ENCODE results near the gene FBH1. TPM values are rescaled to one million over a fixed set of nuclear protein-coding genes. Genes with fewer than 3 reads are reported as not detected.
"Not testable (repeated sequence)": the region's sequence is repeated elsewhere in the genome, so short reads cannot be mapped to it uniquely, and the experiment has no call there.

The FBH1 gene
- total RNA-seq, 1 donor from 2014 or later, result 35.3 TPM

DNA sequence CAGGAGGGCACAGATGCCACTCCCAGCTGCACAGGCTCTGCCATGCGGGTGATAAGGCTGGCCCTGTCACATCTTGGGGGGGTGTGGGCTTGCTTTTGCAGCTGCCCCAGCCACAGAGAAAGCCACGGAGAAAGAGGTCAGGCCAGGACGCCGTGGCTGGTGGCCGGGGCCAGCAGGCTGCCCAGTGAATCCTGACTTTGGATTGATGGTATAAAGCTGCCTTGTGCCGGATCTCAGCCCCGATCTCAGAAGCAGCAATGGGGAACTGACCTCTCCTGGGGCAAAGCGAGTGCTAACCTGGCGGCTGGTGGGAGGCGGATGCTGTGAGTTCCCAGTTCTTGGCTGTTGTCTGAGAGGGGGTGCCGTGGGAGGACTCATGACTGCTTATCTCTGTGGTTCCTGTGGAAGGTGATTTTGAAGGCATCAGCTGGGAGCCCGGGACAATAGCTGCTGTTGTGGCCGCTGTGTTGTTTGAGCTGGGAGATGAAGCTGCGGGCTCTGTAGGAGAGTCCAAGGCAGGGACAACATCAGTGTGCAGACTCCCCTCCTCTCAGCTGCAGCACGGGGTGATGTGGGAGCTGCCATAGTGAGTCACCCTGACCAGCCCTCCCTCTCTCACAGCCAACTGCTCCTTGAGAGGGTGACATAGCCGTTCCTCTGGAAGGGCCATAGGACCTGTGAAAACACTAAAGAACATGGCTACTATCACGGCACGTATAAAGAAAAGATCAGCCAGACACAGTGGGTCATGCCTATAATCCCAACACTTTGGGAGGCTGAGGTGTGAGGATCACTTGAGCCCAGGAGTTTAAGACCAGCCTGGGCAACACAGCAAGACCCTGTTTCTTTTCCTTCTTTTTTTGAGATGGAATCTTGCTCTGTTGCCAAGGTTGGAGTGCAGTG is 70.3 kb downstream of the FBH1 start:
- ATAC-seq, result no peak

DNA sequence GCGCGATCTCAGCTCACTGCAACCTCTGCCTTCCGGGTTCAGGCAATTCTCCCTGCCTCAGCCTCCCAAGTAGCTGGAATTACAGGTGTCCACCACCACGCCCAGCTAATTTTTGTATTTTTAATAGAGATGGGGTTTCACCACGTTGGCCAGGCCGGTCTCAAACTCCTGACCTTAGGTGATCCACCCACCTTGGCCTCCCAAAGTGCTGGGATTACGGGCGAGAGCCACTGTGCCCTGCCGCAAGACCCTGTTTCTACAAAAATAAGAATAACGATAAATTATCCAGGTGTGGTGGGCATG is 70.9 kb downstream of the FBH1 start:
- not testable (repeated sequence) for ATAC-seq

DNA sequence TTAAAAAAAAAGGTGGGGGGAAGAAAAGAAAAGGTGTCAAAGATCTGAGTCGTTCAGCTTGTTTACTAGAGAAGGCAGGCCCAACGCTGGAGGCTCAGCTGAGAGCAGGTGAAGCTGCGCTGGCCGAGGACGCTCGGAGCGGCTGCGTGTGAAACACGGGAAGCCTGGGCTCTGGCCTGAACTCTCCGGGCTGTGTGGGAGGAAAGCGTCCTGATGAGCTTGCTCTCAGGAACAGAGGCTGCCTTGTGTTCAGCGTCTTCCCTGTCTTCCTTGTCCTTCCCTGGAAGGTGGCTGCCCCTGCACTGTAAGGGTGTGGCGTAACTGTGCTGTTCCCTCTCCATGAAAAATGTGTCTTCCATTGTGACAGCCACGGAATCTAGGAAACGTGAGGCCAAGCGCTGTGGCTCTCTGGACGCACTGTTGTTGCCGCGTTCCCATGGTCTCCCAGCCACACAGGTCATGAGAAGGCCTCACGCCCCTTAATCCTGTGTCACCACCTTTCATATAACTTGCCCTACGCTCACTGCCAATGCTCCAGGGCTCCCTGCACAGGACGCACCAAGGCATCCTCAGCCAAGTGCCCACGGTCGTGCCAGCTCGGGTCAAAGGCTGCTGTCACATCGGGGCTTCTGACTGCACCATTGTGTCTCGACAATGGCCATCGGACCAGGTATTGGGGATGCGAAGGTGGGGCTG is 71.5 kb downstream of the FBH1 start:
- no peak for ATAC-seq

DNA sequence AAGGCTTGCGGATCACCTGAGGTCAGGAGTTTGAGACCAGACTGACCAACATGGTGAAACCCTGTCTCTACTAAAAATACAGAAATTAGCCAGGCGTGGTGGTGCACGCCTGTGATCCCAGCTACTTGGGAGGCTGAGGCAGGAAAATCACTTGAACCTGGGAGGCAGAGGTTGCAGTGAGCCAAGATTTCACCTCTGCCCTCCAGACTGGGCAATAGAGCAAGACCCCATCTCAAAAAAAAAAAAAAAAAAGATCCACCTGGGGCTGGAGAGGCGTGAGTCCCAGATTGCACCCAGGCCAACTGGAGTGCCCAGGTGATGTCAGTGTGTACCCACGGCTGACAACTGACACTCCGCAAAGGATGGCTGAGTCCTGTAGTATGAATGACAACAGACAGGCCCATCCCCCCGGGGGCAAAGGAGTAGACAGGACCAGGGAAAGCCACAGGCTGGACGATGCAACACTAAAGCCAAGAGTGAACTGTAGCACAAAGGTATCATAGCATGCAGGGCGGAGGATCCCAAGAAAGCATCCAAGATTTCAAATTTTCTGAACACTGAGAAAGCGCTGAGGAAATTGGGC is 72.4 kb downstream of the FBH1 start:
- not testable (repeated sequence) for ATAC-seq

DNA sequence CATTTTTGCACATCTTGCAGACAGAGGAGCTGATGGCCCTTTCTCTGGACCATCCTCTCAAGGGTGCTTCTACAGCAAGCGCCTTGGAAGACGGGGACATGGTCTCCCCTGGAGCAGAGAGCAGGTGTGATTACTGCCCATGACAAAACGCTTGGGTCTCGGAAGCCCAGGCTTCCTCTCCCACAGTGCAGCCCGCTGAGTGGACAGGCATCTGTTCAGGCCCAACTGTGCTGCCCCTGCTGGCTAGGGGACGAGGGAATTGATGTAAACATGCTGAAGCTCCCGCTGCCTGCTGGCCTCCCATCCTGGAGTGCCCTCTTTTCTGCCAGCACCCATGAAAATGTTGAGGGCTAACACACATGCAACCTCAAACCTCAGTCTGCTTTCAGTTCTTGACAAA is 73.0 kb downstream of the FBH1 start:
- no peak for ATAC-seq

DNA sequence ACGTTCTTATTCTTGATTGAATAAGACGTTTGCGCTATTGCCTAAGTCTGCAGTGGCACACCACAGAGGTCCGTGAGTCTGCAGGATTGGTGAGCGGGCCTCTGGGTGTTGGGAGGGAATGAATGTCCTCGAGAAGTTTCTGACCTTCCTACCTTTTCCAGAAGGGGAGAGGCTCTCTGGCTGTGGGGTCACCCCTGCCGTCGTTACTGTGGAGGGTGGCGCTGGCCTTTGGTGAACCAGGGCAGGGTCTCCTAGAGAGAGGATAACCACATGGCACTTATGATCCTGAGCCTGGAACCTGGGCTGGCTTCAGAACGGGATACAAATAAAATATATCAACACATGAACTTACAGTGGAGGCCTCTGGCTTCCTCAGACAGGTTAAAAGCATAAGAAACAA is 73.5 kb downstream of the FBH1 start:
- ATAC-seq, result no peak

DNA sequence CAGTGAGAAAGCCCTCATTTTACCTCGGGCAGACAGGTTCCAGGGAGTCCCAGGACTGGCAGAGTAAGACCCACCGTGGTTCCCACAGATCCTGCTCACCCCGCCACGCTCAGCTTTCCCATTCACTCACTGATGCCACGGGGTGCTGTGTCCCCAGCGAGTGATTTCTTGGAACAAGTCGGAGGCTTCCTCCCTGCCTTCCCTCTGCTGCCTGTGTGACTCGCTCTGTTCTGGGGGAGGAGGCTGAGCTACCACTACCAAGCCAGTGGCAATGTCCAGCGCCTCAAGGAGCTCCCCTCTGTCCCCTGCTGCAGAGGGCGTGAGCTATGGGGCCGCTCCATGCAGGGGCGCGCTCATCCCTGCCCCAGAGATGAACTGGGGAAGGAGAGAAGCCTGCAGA is 74.7 kb downstream of the FBH1 start:
- ATAC-seq, result no peak

DNA sequence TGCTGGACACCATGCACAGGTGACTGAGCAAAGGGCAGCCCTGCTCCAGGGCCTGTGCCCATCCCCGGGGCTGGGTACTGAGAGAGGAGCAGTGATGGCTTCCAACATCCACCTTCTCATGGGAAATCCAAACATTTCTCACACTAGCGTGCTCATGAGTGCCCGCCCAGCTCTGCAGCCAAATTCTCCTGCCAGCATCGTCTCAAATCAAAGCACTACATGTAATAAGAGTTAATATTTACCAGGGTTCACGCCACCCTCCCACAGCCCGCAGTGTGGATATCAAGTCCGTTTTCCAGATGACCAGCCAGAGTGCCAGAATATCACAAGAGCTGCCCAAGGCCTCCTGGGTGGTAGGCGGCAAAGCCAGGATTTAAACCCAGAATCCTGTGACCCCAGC is 75.2 kb downstream of the FBH1 start:
- no peak for ATAC-seq

DNA sequence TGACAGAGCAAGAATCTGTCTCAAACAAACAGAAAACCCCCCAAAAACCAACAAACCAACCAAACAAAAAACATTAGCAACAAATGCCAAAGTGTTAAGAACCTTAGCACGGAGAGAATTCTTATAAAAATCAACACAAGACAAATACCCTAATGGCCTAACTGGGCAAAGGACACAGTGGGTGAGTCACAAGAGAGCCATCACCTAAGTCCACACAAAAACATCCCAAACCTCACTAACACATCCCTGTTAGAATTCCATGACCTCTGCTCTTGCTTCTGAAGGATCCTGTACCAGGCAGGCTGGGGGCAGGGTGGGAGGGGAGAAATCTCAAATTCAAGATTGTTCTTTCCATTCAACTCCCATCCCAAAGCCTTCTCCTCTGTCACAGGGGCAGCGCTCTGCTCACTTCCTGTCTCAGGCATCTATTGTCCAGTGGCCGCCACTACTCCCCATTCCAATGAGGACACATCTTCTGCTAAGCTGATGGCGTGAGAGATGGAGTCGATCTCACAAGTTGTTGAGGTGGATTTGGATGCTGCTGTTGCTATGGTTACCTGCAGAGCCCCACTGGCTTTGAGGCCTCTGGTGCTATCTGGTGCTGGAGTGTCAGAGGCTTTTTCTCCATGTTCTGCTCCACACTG is 78.1 kb downstream of the FBH1 start:
- ATAC-seq, result no peak

DNA sequence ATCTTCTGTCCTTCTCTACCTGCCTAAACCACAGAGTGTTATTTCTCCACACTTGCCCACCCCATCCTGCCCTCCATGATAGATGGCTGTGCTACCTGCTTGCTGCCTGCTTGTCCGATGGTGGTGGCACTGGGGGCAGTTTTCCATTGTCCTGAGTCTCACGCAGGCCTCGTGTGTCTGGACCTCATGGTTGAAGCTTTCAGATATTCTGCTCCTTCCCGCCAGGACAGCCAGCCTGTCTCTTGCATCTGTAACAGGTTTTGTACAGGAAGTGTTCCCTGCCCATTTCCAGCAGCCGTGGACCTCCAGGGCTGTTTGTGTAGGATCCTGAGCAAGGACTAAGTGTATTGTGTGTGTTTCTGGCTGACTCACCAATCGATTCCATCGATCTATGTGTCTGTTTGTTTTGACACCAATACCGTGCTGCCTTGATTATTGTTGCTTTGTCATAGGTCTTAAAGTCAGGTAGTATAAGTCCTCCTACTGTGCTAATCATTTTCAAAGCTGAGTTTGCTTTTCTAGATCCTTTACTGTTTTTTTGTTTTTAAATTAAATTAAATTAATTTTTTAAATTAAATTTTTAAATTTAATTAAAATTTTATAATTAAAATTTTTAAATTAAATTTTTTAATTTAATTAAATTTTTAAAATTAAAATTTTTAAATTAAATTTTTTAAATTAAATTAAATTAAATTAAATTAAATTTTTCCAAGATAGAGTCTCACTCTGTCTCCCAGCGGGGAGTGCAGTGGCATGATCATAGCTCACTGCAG is 78.8 kb downstream of the FBH1 start:
- no peak for ATAC-seq

DNA sequence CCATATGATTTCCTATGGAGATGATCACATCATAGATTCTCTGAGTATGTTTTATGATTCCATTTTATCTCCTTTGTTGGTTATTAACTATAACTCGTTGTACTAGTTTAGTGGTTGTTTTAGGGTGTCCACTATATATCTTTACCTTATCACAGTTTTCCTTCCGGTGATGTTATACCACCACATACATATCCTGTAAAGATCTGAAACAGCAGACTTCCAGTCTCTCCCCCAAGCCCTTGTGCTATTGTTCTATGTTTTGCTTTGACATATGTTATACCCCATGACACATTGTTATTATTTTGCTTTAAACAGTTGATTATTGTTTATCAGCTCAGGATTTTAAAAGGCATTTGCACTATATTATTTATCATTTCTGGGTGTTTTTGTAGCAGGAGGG is 80.0 kb downstream of the FBH1 start:
- ATAC-seq, result no peak

DNA sequence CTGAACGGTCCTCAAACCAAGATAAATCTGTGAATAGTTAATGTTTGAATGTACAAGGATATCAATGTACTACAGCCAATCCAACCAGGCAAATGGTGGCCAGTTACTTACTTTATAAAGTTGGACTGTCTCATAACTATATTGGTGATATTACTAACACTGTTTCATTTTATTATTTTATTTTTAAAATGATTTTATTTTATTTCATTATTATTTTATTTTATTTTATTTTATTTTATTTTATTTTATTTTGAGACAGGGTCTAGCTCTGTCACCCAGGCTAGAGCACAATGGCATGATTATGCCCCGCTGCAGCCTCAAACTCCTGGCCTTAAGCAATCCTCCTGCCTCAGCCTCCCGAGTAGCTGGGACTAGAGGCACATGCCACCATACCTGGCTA is 80.5 kb downstream of the FBH1 start:
- ATAC-seq, result no peak

DNA sequence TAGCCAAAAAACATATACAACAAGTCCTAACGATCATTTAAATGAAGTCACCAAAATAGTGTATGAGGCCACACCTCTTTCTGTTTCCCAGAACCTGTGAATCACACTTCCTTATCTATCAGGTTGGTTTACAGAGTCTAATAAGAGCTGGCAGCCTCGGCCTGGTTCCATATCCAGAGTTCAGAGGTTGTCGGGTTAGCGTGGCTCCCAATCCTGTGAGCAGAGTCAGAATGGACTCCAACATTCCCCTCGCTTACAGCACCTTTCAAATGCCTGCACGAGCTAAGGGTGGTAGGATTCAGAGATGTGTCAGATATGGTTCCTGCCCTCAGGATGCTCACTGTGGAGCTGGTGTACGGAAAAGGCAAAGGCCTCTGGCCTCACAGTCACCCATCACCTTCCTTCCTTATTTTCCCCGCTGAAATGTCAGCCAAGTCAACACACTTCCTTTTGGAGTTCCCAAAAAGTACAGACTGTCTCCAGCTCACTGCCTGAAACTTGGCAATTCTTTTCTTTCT is 81.3 kb downstream of the FBH1 start:
- peak; percentile 85 for ATAC-seq

DNA sequence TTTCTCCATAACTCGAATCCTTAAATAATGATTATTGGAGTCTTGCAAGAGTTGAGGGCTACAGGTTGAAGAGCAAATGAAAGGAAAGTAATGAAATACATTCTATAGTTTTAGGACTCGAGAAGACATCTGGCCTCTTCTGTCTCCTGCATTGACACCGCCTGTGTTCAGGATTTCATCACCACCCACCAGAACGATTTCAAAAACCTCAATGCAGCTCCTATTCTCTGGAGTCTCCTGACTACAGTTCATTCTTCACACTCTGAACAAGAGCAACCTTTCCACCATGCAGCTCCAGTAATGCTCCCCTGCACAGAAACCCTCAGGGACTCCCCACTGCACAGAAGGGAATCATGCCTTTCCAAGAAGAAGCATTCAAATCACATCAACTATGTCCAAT is 81.8 kb downstream of the FBH1 start:
- no peak for ATAC-seq

DNA sequence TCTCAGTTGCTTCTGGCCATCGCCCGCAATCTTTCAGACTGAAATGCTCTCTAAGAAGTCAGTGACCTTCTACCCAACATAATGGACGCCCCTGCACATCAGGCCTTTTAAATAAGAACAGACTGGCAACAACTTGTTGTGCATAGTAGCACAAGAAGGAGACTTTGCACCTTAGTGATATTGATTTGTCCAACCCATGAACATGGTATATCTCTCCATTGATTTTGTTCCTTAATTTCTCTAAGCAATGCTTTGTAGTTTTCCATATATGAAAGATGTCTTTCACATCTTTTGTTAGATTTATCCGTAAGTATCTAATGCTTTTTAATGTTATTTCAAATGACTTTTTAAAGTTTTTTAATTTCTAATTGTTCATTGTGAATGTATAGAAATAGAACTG is 83.0 kb downstream of the FBH1 start:
- ATAC-seq, result no peak

DNA sequence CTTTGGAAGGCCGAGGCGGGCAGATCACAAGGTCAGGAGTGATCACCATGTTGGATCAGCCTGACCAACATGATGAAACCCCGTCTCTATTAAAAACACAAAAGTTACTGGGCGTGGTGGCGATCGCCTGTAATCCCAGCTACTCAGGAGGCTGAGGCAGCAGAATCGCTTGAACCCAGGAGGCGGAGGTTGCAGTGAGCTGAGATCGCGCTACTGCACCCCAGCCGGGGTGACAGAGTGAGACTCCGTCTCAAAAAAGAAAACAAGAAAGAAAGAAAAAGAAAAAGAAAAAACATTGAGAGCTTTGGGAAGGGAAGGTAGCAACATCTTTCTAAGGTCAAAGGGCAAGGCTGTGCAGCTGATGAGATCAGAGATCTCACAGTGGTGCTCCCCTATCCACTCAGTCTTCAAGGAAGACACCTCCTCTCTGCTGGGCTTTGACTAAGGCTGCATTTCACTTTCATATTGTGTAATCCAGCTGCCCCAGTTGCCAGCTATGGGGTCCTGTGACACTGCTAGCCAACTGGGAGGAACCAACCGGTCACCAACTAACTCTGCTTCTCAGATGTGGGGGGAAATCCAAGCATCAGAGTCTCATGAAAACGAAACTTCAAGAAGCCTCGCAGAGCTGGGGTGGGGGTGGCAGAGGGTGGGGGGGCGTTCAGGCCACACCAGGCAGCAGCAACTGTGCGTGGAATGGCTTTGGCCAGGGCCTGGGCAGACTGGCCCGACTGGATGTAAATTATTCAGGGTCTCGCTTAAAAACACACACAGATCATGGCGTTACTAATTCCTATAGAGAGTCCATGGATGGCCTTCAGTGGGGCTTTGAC is 85.8 kb downstream of the FBH1 start:
- peak; percentile 24 for ATAC-seq

DNA sequence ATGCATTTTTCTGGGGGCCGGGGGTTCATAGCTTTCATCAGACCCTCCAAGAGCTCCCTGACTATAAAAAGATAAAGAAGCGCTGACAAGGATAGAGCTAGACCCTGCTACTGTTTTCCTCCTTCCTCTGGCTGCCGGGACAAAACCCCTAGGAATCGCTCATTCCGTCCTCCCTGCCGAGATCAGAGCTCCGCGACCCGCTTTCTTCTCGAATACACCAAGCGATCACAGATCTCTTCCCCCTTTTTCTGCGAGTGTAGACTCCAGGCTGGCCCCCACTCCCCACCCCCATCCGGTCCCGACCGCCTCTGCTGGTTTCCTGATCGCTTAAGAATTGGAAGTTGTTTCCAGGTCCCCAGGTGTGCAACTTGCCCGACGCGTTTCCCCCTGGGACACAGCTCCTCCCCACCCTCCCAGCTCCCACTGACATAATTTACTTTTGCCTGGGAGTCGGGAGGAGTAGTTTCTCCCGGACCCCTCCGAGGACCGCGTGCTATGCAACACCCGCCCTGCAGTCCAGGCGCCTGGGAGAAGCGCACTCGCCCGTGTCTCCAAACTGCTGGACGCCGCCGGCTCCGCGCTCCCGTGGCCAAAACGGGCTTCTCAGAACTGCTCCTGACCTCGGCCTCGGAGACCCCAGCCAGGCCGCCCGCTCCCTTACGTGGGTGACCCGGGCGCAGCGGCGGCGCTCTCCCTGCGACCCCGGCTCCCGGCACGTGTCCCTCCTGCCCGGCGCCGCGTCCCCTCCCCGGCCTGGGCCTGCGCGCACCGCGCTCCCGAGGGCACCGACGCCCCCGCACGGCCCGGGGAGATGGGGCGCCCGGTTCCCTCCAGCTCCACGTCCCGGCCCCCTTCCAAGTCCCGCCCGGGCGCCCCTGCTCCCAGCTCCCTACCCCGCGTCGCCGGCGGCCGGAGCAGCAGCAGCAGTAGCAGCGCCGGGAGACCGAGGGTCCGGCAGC is 86.7 kb downstream of the FBH1 start:
- peak; percentile 47 for ATAC-seq

DNA sequence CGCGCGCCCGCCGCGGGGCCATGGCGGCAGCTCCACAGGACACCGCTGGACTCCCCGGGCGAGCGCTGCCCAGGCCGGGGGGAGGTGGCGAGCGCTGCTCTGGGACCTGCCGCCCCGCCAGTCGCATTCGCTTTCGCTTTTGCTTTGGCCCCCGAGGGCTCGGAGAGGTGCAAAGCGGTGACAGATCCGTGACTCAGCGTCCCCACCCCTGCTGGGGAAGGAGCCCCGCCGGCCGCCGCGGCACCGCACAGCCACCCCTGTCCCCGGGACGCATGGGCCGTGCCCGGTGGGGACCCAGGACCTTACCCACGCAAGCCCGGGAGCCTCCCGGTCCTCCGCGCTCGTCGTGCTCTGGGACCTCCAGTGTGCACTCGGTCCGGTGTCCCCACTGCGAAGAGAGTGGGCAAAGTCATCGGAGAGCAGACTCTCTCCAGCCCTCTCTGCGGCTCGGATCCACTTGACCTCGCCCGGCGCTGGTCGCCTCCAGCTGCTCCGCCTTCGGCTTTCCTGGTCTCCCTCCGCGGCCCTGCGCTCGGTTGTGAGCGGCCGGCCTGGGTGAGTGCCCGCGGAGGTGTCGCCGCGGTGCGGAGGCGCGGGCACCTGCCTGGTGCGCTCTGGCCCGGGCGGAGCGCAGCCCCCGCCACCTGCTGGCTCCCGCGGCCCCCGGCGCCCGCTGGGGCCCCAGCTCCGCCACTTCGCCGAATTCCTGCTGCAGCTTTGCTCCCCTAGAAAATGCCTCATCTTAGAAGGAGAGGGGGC is 87.6 kb downstream of the FBH1 start, which contains the start of gene IL15RA:
Gene IL15RA, minus strand, starts transcription at position 73 of the 759 bp plus-strand sequence. Its CDS starts 51 bp downstream, at position 22.
- ATAC-seq, result peak; percentile 84

DNA sequence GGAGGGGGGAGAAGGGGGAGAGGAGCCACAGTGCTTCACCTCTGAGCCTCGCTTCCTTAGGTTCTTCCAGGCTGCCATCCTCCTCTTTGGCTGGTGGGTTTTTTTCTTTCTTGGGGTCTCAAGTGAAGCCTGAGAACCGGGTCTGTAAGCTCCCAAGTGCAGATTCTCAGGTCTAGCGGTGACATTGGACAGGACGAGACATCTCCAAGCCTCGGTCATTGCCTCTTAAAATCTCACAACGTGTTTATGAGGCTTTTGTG is 88.1 kb downstream of the FBH1 start:
- ATAC-seq, result no peak

DNA sequence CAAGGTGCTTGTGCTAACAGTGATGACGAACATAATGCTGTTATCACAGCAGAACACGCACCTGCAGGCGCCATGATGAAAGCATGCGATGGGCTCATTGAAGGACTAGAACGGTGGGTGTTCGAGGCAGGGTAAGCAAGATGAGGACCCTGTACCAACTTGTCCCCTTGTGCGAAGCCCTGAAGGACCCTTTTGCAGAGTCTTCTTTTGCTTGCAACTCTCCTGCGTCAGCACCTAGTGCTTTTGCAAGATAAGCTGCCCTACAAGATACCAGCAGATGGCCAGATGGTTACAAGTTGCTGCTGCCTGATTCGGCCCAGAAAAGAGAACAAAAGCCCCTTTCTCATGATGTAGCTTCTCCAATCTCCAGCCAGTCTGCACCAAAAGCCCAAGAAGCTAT is 91.5 kb downstream of the FBH1 start:
- ATAC-seq, result no peak

Data from esophagus mucosa (tissue), 1 donor.